WTC11 (cell line): ENCODE data around the gene SELENOI.
"Not testable (repeated sequence)": the region's sequence is repeated elsewhere in the genome, so short reads cannot be mapped to it uniquely, and the experiment has no call there.

Experiments
- CBFB ChIP-seq: sonication (generic); formaldehyde crosslinking; IDR thresholded peaks from 2 replicates; pipeline ENCODE4 v1.8.1; 2022; ENCODE audit warnings: mild to moderate bottlenecking, low read depth, missing genetic modification reagents
- JUN ChIP-seq: sonication (generic); formaldehyde crosslinking; IDR thresholded peaks from 2 replicates; pipeline ENCODE4 v1.8.0; 2023; ENCODE audit warnings: mild to moderate bottlenecking, missing genetic modification reagents
- NFYB ChIP-seq: sonication (generic); formaldehyde crosslinking; conservative IDR thresholded peaks from 2 replicates; pipeline ENCODE4 v1.8.0; 2022; ENCODE audit warnings: low read depth, missing genetic modification reagents
- NR3C1 ChIP-seq: sonication (generic); formaldehyde crosslinking; conservative IDR thresholded peaks from 2 replicates; pipeline ENCODE4 v1.8.1; 2023; ENCODE audit warnings: low read depth, mild to moderate bottlenecking, missing genetic modification reagents
- TCF7 ChIP-seq: sonication (generic); formaldehyde crosslinking; IDR thresholded peaks from 2 replicates; pipeline ENCODE4 v1.8.0; 2022; ENCODE audit warnings: mild to moderate bottlenecking, low read depth, missing genetic modification reagents, moderate library complexity
- TEAD4 ChIP-seq: sonication (generic); formaldehyde crosslinking; IDR thresholded peaks from 2 replicates; pipeline ENCODE4 v1.8.0; 2022; ENCODE audit warnings: mild to moderate bottlenecking, missing genetic modification reagents
- ZNF232 ChIP-seq: sonication (generic); formaldehyde crosslinking; IDR thresholded peaks from 2 replicates; pipeline ENCODE4 v1.8.0; 2022; ENCODE audit warnings: mild to moderate bottlenecking, missing genetic modification reagents
- TF ChIP-seq, protein P1 (sequence below): fragments of 200-600 bp; IDR thresholded peaks from 2 replicates; pipeline ENCODE4 v1.8.0; 2022; ENCODE audit warnings: antibody characterized with exemption
- TF ChIP-seq, protein P2 (sequence below): sonication (generic); formaldehyde crosslinking; conservative IDR thresholded peaks from 2 replicates; pipeline ENCODE4 v1.8.1; 2022; ENCODE audit warnings: mild to moderate bottlenecking, missing genetic modification reagents
- TF ChIP-seq, protein P3 (sequence below): sonication (generic); formaldehyde crosslinking; IDR thresholded peaks from 2 replicates; pipeline ENCODE4 v1.8.1; 2022; ENCODE audit warnings: low read depth, missing genetic modification reagents, borderline replicate concordance
- TF ChIP-seq, protein P4 (sequence below): sonication (generic); formaldehyde crosslinking; IDR thresholded peaks from 2 replicates; pipeline ENCODE4 v1.8.0; 2022; ENCODE audit warnings: mild to moderate bottlenecking, missing genetic modification reagents
- TF ChIP-seq, protein P5 (sequence below): sonication (generic); formaldehyde crosslinking; IDR thresholded peaks from 2 replicates; pipeline ENCODE4 v1.8.1; 2023; ENCODE audit warnings: mild to moderate bottlenecking, missing genetic modification reagents, moderate library complexity
- TF ChIP-seq, protein P6 (sequence below): sonication (generic); formaldehyde crosslinking; IDR thresholded peaks from 2 replicates; pipeline ENCODE4 v1.8.0; 2022; ENCODE audit warnings: missing genetic modification reagents
- TF ChIP-seq, protein P7 (sequence below): sonication (generic); formaldehyde crosslinking; IDR thresholded peaks from 2 replicates; pipeline ENCODE4 v1.8.1; 2023; ENCODE audit warnings: mild to moderate bottlenecking, missing genetic modification reagents

DNA sequence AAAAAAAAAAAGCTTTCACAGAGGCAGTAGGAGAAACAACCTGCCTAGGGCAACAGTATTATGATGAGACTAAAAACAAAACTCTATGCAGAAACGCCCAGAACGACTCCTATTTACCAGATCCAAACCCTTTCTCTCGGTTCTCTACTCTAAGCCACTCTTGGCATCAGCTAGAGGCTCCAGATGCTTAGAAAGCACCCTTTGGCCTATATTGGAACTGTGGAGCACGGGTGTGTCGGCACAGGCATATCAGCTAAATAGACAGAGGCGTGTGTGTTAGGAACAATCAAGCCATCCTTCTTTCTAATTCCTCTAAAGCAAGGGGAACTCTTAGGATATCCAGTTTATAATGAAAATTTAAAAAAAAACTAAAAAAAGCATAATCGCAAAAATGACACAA is 40.8 kb upstream of the SELENOI start:
- TF ChIP-seq, protein P1, sequence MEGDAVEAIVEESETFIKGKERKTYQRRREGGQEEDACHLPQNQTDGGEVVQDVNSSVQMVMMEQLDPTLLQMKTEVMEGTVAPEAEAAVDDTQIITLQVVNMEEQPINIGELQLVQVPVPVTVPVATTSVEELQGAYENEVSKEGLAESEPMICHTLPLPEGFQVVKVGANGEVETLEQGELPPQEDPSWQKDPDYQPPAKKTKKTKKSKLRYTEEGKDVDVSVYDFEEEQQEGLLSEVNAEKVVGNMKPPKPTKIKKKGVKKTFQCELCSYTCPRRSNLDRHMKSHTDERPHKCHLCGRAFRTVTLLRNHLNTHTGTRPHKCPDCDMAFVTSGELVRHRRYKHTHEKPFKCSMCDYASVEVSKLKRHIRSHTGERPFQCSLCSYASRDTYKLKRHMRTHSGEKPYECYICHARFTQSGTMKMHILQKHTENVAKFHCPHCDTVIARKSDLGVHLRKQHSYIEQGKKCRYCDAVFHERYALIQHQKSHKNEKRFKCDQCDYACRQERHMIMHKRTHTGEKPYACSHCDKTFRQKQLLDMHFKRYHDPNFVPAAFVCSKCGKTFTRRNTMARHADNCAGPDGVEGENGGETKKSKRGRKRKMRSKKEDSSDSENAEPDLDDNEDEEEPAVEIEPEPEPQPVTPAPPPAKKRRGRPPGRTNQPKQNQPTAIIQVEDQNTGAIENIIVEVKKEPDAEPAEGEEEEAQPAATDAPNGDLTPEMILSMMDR: not testable (repeated sequence)
- TF ChIP-seq NR3C1 (CRISPR knock-in tag); CBFB (CRISPR knock-in tag); ZNF232 (CRISPR knock-in tag); TEAD4 (CRISPR knock-in tag); NFYB (CRISPR knock-in tag); JUN; TCF7 (CRISPR knock-in tag): not testable (repeated sequence)
- TF ChIP-seq, protein P2, sequence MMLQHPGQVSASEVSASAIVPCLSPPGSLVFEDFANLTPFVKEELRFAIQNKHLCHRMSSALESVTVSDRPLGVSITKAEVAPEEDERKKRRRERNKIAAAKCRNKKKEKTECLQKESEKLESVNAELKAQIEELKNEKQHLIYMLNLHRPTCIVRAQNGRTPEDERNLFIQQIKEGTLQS (CRISPR knock-in tag): not testable (repeated sequence)
- TF ChIP-seq, protein P3, sequence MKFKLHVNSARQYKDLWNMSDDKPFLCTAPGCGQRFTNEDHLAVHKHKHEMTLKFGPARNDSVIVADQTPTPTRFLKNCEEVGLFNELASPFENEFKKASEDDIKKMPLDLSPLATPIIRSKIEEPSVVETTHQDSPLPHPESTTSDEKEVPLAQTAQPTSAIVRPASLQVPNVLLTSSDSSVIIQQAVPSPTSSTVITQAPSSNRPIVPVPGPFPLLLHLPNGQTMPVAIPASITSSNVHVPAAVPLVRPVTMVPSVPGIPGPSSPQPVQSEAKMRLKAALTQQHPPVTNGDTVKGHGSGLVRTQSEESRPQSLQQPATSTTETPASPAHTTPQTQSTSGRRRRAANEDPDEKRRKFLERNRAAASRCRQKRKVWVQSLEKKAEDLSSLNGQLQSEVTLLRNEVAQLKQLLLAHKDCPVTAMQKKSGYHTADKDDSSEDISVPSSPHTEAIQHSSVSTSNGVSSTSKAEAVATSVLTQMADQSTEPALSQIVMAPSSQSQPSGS (CRISPR knock-in tag): not testable (repeated sequence)
- TF ChIP-seq, protein P4, sequence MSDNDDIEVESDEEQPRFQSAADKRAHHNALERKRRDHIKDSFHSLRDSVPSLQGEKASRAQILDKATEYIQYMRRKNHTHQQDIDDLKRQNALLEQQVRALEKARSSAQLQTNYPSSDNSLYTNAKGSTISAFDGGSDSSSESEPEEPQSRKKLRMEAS (CRISPR knock-in tag): not testable (repeated sequence)
- TF ChIP-seq, protein P5, sequence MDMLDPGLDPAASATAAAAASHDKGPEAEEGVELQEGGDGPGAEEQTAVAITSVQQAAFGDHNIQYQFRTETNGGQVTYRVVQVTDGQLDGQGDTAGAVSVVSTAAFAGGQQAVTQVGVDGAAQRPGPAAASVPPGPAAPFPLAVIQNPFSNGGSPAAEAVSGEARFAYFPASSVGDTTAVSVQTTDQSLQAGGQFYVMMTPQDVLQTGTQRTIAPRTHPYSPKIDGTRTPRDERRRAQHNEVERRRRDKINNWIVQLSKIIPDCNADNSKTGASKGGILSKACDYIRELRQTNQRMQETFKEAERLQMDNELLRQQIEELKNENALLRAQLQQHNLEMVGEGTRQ (CRISPR knock-in tag): not testable (repeated sequence)
- TF ChIP-seq, protein P6, sequence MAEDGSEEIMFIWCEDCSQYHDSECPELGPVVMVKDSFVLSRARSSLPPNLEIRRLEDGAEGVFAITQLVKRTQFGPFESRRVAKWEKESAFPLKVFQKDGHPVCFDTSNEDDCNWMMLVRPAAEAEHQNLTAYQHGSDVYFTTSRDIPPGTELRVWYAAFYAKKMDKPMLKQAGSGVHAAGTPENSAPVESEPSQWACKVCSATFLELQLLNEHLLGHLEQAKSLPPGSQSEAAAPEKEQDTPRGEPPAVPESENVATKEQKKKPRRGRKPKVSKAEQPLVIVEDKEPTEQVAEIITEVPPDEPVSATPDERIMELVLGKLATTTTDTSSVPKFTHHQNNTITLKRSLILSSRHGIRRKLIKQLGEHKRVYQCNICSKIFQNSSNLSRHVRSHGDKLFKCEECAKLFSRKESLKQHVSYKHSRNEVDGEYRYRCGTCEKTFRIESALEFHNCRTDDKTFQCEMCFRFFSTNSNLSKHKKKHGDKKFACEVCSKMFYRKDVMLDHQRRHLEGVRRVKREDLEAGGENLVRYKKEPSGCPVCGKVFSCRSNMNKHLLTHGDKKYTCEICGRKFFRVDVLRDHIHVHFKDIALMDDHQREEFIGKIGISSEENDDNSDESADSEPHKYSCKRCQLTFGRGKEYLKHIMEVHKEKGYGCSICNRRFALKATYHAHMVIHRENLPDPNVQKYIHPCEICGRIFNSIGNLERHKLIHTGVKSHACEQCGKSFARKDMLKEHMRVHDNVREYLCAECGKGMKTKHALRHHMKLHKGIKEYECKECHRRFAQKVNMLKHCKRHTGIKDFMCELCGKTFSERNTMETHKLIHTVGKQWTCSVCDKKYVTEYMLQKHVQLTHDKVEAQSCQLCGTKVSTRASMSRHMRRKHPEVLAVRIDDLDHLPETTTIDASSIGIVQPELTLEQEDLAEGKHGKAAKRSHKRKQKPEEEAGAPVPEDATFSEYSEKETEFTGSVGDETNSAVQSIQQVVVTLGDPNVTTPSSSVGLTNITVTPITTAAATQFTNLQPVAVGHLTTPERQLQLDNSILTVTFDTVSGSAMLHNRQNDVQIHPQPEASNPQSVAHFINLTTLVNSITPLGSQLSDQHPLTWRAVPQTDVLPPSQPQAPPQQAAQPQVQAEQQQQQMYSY: not testable (repeated sequence)
- TF ChIP-seq, protein P7, sequence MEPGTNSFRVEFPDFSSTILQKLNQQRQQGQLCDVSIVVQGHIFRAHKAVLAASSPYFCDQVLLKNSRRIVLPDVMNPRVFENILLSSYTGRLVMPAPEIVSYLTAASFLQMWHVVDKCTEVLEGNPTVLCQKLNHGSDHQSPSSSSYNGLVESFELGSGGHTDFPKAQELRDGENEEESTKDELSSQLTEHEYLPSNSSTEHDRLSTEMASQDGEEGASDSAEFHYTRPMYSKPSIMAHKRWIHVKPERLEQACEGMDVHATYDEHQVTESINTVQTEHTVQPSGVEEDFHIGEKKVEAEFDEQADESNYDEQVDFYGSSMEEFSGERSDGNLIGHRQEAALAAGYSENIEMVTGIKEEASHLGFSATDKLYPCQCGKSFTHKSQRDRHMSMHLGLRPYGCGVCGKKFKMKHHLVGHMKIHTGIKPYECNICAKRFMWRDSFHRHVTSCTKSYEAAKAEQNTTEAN (CRISPR knock-in tag): not testable (repeated sequence)
